Activated naive CD8-positive, alpha-beta T cell treated with anti-CD3 and anti-CD28 coated beads, Interleukin-2, amount 10 ng/mL, durations not matched to agents 7 days and 5 days (primary cell): ENCODE measurements around the gene ISLR. TPM values are rescaled to one million over a fixed set of nuclear protein-coding genes. Genes with fewer than 3 reads are reported as not detected.

Experiments
- ATAC-seq: fragments of 150-1000 bp; cut with Tn5 transposase; one replicate; pipeline ENCODE4 v1.10.0; 2021; ENCODE audit warnings: low read depth, moderate library complexity
- POLR2A ChIA-PET: fragments of 350-600 bp; sonication (Branson Sonifier 250); formaldehyde crosslinking; loops from one replicate; lab custom pipeline; 2021; ENCODE audit warnings: antibody characterized with exemption; lab: Charles Lee
- DNase-seq: peaks from one replicate; pipeline ENCODE4 v3.0.0; 2021
- H3K27ac Mint-ChIP-seq: one replicate; pipeline ENCODE4 v1.8.0; 2022; ENCODE audit warnings: mild to moderate bottlenecking, mixed read lengths
- H3K27me3 Mint-ChIP-seq: one replicate; pipeline ENCODE4 v1.8.0; 2022; ENCODE audit warnings: mild to moderate bottlenecking, moderate library complexity, mixed read lengths
- H3K36me3 Mint-ChIP-seq: one replicate; pipeline ENCODE4 v1.8.0; 2021; ENCODE audit warnings: mild to moderate bottlenecking, mixed read lengths
- H3K4me1 Mint-ChIP-seq: one replicate; pipeline ENCODE4 v1.8.0; 2021; ENCODE audit warnings: mixed read lengths
- H3K4me3 Mint-ChIP-seq: one replicate; pipeline ENCODE4 v1.8.0; 2022; ENCODE audit warnings: mild to moderate bottlenecking, moderate library complexity, mixed read lengths
- H3K9me3 Mint-ChIP-seq: one replicate; pipeline ENCODE4 v1.8.0; 2021; ENCODE audit warnings: mixed read lengths
- total RNA-seq, 2 experiments: library from RNA; stranded (reverse); gene quantifications; one replicate each; pipeline ENCODE4 v1.2.3, GENCODE V29; 2021

Gene ISLR
- total RNA-seq, 2 experiments from 2014 or later: not detected

DNA sequence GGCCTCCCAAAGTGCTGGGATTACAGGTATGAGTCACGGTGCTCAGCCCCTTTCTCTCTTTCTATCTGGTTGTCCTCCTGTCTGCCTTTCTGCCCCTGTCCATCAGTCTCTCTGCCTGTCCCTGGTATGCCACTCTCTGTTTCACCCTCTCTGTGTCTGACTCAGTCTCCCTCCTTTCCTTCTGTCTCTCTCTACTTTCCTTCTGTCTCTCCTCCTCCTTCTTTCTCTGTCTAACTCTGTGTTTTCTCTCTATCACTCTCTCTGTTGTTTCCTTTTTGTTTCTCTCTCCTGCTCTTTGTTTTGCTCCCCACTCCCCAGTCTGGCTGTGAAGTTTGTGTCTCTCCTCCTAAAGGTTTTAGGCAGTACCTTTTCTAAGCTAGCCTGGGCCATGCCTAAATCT is 38.1 kb downstream of the ISLR start:
- ATAC-seq: no peak
- no peak overlapping the region for H3K27ac Mint-ChIP-seq
- no peaks in the 10 kb centered on the region for H3K36me3 Mint-ChIP-seq
- no peaks in the 10 kb centered on the region for H3K9me3 Mint-ChIP-seq
- H3K4me1 Mint-ChIP-seq: no peaks in the 10 kb centered on the region
- POLR2A ChIA-PET: no interaction called here
- peaks cover 11% of the 10 kb centered on the region for H3K27me3 Mint-ChIP-seq
- no peak overlapping the region for H3K4me3 Mint-ChIP-seq
- DNase-seq: no peak

DNA sequence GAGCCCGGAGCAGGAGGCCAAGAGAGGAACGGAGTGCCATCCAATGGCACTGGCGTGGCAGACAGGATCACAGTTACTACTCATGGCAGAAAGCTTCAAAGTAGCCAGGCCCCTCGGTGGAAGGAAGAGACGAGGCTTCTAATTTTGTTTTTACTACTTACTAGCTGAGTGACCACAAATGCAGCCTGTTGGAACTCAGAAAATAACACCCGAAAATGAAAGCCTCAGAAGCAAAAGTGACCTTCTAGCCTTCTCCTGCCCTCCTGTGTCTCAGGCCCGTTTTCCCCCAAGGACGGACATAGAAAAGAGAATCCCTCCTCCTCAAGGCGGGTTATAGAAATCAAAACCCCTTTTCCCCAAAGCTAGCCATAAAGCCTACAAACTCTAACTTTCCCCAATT is 39.0 kb downstream of the ISLR start:
- POLR2A ChIA-PET: no interaction called here
- H3K9me3 Mint-ChIP-seq: no peaks in the 10 kb centered on the region
- H3K27ac Mint-ChIP-seq: no peak overlapping the region
- peaks cover 9% of the 10 kb centered on the region for H3K27me3 Mint-ChIP-seq
- DNase-seq (no peak), ATAC-seq (no peak)
- H3K36me3 Mint-ChIP-seq: no peaks in the 10 kb centered on the region
- H3K4me1 Mint-ChIP-seq: no peaks in the 10 kb centered on the region
- no peak overlapping the region for H3K4me3 Mint-ChIP-seq

DNA sequence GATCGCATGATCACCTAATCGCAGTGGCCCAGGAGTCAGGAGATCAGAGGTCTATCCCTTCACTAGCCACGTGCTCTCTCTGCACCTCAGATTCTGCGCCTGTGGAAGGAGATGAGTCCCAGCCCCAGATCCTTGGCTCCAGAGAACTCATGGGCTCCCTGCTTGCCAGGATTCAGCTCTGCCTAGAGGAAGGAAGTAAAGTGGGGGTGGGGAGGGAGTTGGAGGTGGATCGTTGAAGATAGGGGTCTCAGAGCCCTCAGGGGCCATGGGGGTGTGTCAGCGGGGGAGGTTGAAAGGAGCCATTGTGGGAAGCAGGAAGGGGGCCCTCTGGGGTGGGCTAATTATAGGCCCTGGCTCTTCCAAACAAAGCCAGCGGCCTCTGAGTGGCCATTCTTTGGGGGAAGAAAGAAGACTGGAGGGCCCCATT is 40.4 kb downstream of the ISLR start:
- no peaks in the 10 kb centered on the region for H3K9me3 Mint-ChIP-seq
- H3K36me3 Mint-ChIP-seq: no peaks in the 10 kb centered on the region
- POLR2A ChIA-PET: no interaction called here
- ATAC-seq (no peak), DNase-seq (no peak)
- H3K4me3 Mint-ChIP-seq: no peak overlapping the region
- peaks cover 7% of the 10 kb centered on the region for H3K27me3 Mint-ChIP-seq
- H3K27ac Mint-ChIP-seq: no peak overlapping the region
- H3K4me1 Mint-ChIP-seq: no peaks in the 10 kb centered on the region

DNA sequence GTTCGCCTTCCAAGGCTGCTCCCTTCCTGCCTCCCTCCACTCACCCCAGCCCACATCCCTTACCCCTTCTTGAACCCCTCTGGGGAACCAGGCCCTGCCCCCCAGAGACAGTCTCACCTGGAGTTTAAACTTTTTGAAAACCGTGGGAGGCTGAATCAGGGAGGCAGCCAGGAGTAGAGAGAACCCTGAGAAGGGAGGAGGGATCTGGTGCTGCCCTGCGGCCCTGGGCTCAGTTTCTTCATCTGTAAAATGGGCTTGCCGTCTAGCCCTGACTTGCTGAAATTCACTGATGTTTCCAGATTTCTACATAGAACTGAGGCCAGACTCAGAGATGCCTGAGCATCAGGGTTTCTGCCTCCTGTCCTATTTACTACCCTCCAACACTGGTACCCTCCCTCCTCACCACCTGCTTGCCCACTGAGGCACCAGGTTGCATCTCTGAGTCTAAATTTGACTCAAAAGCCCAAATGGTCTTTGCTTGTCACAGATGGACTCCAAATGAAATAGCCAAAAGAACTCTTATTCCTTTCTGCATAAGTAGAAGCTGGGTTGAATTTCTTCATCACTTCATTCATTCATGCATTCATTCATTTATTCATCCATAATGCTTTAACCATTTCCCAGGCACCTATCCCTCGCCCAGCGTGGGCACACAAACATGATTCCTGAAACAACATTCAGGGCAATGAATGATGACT is 41.0 kb downstream of the ISLR start:
- POLR2A ChIA-PET: no interaction called here
- Mint-ChIP-seq H3K9me3 (no peaks in the 10 kb centered on the region), H3K4me1 (no peaks in the 10 kb centered on the region), H3K27me3 (peaks cover 7% of the 10 kb centered on the region), H3K27ac (no peak overlapping the region), H3K36me3 (no peaks in the 10 kb centered on the region), H3K4me3 (no peak overlapping the region)
- DNase-seq: no peak
- no peak for ATAC-seq

DNA sequence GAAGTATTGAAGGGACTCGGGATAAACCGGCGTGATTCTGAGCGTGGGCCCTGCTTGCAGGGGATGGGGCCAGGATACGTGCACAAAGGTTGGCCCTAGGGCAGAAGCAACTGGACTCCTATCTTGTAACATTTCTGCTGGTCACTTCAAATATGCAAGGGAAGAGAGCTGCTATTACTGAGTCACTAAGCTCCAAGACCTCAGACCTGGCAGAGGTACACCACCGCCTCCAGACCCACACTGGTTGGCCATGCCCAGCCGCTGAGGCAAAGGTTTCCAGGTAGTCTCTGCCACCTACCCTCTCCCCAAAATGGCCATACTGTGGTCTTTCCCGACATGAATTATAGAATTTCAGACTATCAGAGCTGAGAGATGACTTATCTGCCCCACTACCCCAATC is 42.4 kb downstream of the ISLR start:
- POLR2A ChIA-PET: no interaction called here
- H3K27ac Mint-ChIP-seq: no peak overlapping the region
- DNase-seq: no peak
- no peak for ATAC-seq
- H3K9me3 Mint-ChIP-seq: no peaks in the 10 kb centered on the region
- H3K4me1 Mint-ChIP-seq: no peaks in the 10 kb centered on the region
- peaks cover 8% of the 10 kb centered on the region for H3K27me3 Mint-ChIP-seq
- no peak overlapping the region for H3K4me3 Mint-ChIP-seq
- no peaks in the 10 kb centered on the region for H3K36me3 Mint-ChIP-seq

DNA sequence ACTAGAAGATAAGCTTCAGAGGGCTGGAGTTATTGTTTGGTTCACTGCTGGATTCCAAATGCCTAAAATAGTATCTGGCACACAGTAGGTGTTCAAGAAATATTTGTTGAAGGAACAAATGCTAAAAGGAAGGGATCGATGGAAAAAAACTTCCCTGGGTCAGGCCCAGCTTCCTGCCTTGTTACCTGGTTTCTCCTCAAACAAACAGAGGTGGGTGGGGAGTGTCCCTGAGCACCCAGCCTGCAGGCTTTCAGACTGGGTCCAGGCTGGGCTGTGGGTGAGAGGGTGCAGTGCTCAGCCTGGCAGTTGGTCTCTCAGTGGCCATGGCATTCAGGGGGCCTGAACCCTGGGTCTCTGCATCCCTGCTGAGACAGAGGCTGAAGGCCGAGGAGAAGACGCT is 43.4 kb downstream of the ISLR start:
- Mint-ChIP-seq H3K4me3 (no peak overlapping the region), H3K36me3 (no peaks in the 10 kb centered on the region), H3K27me3 (peaks cover 15% of the 10 kb centered on the region), H3K27ac (no peak overlapping the region), H3K4me1 (no peaks in the 10 kb centered on the region), H3K9me3 (no peaks in the 10 kb centered on the region)
- no peak for DNase-seq
- no peak for ATAC-seq
- POLR2A ChIA-PET: no interaction called here

DNA sequence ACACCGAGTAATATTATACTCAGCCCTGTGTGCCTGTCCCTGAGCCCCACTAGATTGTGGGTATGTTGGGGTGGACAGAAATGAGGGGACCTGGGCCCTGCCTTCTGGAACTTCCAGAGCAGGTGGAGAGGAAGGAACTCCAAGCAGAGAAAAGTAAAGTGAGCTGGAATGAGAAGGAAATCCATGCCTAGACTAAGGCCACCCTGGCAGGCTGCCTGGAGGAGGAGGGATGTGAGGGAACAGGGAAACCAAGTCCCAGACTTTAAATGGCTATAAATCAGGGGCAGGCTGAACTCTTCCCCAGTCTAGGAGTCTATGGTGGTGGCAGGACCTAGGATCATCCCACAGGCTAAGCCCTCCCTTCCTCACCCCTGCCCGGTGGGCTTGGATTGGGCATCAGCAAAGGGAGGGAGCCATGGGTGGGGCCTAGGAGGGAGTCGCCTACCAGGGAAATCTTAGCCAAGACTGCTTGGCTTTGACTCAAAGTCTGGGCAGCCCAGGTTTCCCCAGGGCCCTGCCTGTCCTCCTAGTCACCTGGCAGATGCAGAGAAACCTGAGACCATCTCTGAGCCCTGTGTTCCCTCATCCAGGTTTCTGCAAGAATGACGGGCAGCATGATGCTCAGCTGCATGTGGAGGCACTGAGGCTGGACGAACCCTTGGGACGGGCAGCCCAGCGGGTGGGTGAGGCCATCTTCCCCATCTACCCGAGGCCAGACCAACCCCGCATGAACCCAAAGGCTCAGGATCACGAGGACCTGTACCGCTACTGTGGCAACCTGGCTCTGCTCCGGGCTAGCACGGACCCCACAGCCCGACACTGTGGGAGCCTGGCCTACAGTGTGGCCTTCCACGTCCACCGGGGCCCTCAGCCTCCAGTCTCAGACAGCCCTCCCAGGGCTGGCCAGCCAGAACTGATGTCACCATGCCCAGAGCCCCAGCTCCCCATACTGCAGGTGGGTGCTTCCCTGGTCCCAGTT is 44.7 kb downstream of the ISLR start:
- Mint-ChIP-seq H3K4me3 (no peak overlapping the region), H3K4me1 (no peaks in the 10 kb centered on the region), H3K27me3 (peaks cover 25% of the 10 kb centered on the region), H3K9me3 (no peaks in the 10 kb centered on the region), H3K27ac (no peak overlapping the region), H3K36me3 (no peaks in the 10 kb centered on the region)
- no peak for ATAC-seq
- no peak for DNase-seq
- POLR2A ChIA-PET: no interaction called here

DNA sequence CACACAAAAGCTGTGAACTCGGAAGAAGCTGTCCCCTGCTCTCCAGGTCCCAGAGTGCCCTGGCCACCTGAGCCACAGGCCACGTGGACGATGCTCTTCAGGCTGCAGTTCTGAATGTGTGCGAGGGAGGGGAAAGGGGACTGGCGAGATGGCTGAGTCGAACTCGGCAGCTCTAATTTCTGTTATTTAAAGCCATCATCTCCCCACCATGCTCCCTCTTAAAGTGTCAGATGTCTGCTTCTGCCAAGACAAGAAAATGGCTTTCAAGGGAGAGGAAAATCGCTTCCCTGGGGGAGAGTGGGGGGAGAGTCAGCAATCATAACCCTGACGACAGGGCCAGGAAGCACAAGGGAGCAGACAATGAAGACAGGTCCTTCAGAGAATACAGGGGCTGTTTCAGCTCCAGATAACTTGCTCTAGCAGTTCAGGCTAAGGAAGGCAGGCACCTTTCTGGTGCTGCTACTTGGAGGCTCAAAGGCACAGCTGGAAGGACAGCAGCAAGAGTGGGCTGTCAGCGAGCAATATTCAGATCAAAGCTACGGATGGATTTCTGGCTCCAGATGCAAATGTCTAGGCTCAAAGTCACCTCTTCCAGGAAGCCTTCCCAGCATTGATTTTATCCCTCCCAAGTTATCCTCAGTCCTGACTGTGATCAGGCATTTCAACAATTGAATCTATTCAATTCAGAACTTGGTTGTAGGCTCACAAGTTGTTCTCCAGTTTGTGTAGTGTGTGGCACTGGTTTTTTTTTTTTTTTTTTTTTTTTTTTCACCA is 47.2 kb downstream of the ISLR start:
- no peaks in the 10 kb centered on the region for H3K36me3 Mint-ChIP-seq
- POLR2A ChIA-PET: no interaction called here
- DNase-seq (no peak), ATAC-seq (no peak)
- no peak overlapping the region for H3K4me3 Mint-ChIP-seq
- no peaks in the 10 kb centered on the region for H3K9me3 Mint-ChIP-seq
- peaks cover 1% of the 10 kb centered on the region for H3K4me1 Mint-ChIP-seq
- no peak overlapping the region for H3K27ac Mint-ChIP-seq
- peaks cover 28% of the 10 kb centered on the region for H3K27me3 Mint-ChIP-seq

DNA sequence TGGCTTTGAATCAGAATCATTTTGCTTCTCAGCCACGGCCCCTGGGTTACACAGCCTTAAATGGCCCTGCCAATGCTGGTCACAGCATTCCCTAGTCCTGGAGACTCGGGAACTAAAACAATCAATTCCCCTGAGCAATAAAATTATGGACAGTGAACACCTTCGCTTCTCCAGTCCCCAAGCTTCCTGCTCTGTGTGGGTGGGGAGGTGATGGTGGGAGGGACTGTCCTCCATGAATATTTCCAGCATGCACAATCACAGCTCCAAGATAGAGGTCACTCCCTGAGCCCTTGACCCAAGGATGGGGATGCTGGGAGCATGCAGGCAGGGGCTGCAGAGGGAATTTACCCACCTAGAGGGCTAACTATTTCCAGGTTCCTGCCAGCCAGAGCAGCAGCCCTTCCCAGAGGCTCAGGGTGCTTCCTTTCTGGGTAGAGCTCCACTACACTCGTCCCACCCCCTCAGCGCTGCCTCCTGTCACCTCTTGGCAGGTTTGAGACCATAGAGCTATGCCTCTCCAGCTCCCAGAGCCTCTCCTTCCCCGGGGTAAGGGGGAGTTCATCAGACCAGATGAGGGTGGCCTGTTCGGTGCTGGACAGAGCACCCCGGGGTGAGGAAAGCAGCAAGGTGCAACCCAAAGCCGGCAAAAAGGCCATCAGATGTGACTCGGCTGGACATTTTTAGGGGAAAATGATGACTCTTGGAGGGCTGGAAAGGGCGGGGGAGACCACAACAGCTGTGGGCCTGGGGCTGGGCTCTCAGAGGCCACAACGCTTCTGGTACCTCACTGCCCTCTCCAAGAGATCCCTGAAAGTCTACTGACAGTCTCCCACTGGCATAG is 48.1 kb downstream of the ISLR start:
- no peaks in the 10 kb centered on the region for H3K36me3 Mint-ChIP-seq
- peaks cover 27% of the 10 kb centered on the region for H3K27me3 Mint-ChIP-seq
- no peak overlapping the region for H3K27ac Mint-ChIP-seq
- no peak overlapping the region for H3K4me3 Mint-ChIP-seq
- POLR2A ChIA-PET: no interaction called here
- no peaks in the 10 kb centered on the region for H3K9me3 Mint-ChIP-seq
- ATAC-seq: no peak
- peaks cover 1% of the 10 kb centered on the region for H3K4me1 Mint-ChIP-seq
- DNase-seq: no peak

DNA sequence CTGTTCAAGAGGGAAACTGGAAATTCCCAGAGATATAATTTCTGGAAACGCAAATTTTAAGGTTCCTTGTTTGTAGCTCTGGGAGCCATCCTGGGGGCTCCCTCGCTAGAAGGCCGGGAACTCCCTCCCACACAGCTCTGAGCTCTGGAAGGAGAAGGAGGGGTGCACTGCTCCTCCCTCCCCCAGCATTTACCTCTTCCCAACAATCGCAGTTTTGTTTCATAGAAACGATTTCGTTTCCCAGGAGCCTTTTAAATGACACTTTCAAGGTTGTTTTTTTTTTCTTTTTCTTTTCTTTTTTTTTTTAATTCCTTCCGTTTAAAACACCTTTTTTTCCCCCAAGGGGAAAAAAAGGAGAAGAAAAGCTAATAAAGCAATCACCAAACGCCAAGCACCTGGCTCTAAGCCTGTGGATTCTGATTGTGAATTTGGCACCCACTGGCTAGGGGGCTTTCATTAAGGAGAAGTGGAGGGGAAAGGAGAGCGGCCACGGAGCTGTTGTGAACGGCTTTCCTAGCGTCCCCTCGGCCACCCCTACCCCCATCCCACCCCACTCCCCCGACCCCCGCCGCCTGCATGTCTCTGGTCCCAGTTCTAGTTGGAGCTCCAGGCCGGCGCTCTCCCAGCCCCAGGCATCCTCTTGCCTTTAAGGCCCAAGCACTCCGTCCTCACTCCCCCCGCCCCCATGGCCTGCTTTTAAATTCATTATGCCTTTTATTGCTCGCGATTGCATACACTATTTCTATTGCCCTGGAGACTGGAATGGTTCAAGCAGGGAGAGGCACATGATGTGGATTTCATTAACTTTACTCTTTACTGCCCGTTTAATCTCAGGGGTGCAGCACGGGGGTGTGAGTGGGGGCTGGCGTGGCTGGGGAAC is 49.0 kb downstream of the ISLR start:
- no peak for ATAC-seq
- H3K27ac Mint-ChIP-seq: no peak overlapping the region

DNA sequence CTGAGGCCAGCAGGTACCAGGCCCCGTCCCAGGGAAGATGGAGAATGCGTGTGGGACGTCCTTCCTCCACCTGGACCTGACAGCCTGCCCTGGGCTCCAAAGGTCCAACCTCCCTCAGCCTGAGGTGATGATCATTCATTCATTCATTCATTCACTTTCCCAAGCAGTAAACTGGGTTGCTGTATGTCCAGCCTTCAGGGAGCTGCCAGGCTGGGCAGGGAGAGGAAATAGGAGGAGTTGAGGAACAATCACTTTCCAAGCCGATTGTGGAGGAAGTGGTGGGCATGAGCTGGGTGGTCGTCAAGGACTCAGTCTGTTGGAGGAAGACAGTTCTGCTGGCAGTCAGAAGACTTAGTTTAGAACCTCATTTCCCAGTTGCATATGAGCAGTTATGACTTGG is 52.4 kb downstream of the ISLR start:
- H3K4me1 Mint-ChIP-seq: peaks cover 1% of the 10 kb centered on the region
- H3K36me3 Mint-ChIP-seq: no peaks in the 10 kb centered on the region
- H3K4me3 Mint-ChIP-seq: no peak overlapping the region
- H3K27me3 Mint-ChIP-seq: peaks cover 30% of the 10 kb centered on the region
- POLR2A ChIA-PET: no interaction called here
- no peak for ATAC-seq
- H3K9me3 Mint-ChIP-seq: no peaks in the 10 kb centered on the region
- H3K27ac Mint-ChIP-seq: no peak overlapping the region
- no peak for DNase-seq

More for the DNA sequence above, 49.0 kb downstream of the ISLR start:
- no peaks in the 10 kb centered on the region for H3K36me3 Mint-ChIP-seq
- DNase-seq: no peak
- no peak overlapping the region for H3K4me3 Mint-ChIP-seq
- H3K4me1 Mint-ChIP-seq: peaks cover 1% of the 10 kb centered on the region
- H3K27me3 Mint-ChIP-seq: peaks cover 30% of the 10 kb centered on the region
- POLR2A ChIA-PET: no interaction called here
- no peaks in the 10 kb centered on the region for H3K9me3 Mint-ChIP-seq
